Activated naive CD4-positive, alpha-beta T cell treated with anti-CD3 and anti-CD28 coated beads, Interleukin-2, amount 10 ng/mL, durations not matched to agents 7 days and 5 days (primary cell): Measurements from ENCODE around the gene KCNMB4.

Experiments
- CTCF ChIA-PET: fragments of 350-600 bp; sonication (Branson Sonifier 250); formaldehyde crosslinking; loops from one replicate; lab custom pipeline; 2021; ENCODE audit warnings: antibody characterized with exemption; lab: Charles Lee
- DNase-seq: peaks from one replicate; pipeline ENCODE4 v3.0.0-alpha.2; 2020
- H3K27ac Mint-ChIP-seq: one replicate; pipeline ENCODE4 v1.8.0; 2021; ENCODE audit warnings: mild to moderate bottlenecking, moderate library complexity, mixed read lengths
- H3K27me3 Mint-ChIP-seq: one replicate; pipeline ENCODE4 v1.8.0; 2021; ENCODE audit warnings: mild to moderate bottlenecking, mixed read lengths
- H3K36me3 Mint-ChIP-seq: one replicate; pipeline ENCODE4 v1.8.0; 2021; ENCODE audit warnings: mixed read lengths
- H3K4me1 Mint-ChIP-seq: one replicate; pipeline ENCODE4 v1.8.0; 2021; ENCODE audit warnings: mixed read lengths
- H3K4me3 Mint-ChIP-seq: one replicate; pipeline ENCODE4 v1.8.0; 2021; ENCODE audit warnings: mild to moderate bottlenecking, moderate library complexity, mixed read lengths
- H3K9me3 Mint-ChIP-seq: one replicate; pipeline ENCODE4 v1.8.0; 2021; ENCODE audit warnings: mixed read lengths

Gene KCNMB4

GRCh38 chr12:70469221-70469820 is 103.2 kb downstream of the KCNMB4 start:
- CTCF ChIA-PET: no interaction called here
- Mint-ChIP-seq H3K27me3 (no peaks in the 10 kb centered on the region), H3K4me3 (no peak overlapping the region)

GRCh38 chr12:70482764-70483163 is 116.7 kb downstream of the KCNMB4 start:
- Mint-ChIP-seq H3K27me3 (peaks cover 9% of the 10 kb centered on the region), H3K9me3 (no peaks in the 10 kb centered on the region), H3K27ac (no peak overlapping the region), H3K4me3 (no peak overlapping the region), H3K36me3 (no peaks in the 10 kb centered on the region), H3K4me1 (no peaks in the 10 kb centered on the region)
- no peak for DNase-seq
- CTCF ChIA-PET: no interaction called here

More at GRCh38 chr12:70469221-70469820, 103.2 kb downstream of the KCNMB4 start:
- no peak for DNase-seq
- no peaks in the 10 kb centered on the region for H3K36me3 Mint-ChIP-seq
- H3K4me1 Mint-ChIP-seq: no peaks in the 10 kb centered on the region
- H3K9me3 Mint-ChIP-seq: peaks cover 3% of the 10 kb centered on the region
- H3K27ac Mint-ChIP-seq: no peak overlapping the region
